ENCODE results near the gene PDK2. TPM values are rescaled to one million over a fixed set of nuclear protein-coding genes. Genes with fewer than 3 reads are reported as not detected.

Gene PDK2
- total and polyA plus RNA-seq, 9 of the 15 experiments (the other 6 are each of a cell fraction or from before 2014, with no cell fraction given): 0.03 to 2.5 (median 1.4) TPM

DNA sequence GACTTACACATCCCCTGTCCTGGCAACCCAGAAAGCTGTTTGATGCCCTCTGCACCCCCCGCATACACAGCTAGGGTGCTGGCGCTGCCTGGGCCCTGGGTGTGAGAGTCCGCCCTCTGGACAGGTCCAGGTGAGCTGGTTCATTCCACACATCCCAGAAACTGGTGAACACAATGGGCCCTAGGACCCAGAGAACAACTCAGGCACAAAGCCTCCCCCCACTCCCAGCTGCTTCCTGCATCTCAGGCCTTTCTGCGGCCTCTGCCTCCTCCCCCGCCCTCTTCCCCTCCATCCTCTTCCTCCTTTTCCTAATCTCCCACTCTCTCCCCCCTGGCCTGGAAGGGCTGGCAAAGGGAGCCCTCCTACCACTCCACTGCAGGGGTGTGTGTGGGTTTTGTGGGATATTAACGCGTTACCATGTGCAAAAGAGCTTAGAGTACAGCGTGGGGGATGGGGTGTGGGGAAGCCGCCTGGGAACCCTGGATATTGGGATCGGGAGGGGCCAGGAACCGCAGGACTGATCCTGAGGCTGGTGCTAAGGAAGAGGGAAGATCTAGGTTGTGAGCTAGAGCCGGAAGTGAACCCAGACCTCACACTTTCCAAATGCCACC lies 56.9 kb downstream of the PDK2 start (continued):
- TF ChIP-seq TOE1 (IDR thresholded peaks at IDR 0.05; ENCODE audit: borderline replicate concordance) (peak; percentile 96), TOE1 (CRISPR knock-in tag; IDR thresholded peaks at IDR 0.05; ENCODE audit: borderline replicate concordance, low read depth) (no peak), ZNF436 (CRISPR knock-in tag; IDR thresholded peaks at IDR 0.05) (no peak), CBFA2T2 (conservative IDR thresholded peaks at IDR 0.05) (no peak), MAFG (tag; conservative IDR thresholded peaks at IDR 0.05) (no peak), MYNN (IDR thresholded peaks at IDR 0.05) (no peak), MYNN (CRISPR knock-in tag; IDR thresholded peaks at IDR 0.05) (no peak), BCOR (IDR thresholded peaks at IDR 0.05) (peak; percentile 89), ZNF766 (CRISPR knock-in tag; conservative IDR thresholded peaks at IDR 0.05) (no peak), ZNF175 (CRISPR knock-in tag; IDR thresholded peaks at IDR 0.05; ENCODE audit: low read depth) (no peak), FOXK2 (conservative IDR thresholded peaks at IDR 0.05 in 1 of 2, IDR thresholded peaks at IDR 0.05 in 1 of 2; ENCODE audit: low read depth in 2 of 2) (no peak), MECOM (CRISPR knock-in tag; IDR thresholded peaks at IDR 0.05) (no peak), RHOXF2B (CRISPR knock-in tag; conservative IDR thresholded peaks at IDR 0.05) (no peak), ZKSCAN3 (CRISPR knock-in tag; IDR thresholded peaks at IDR 0.05) (no peak), PHTF2 (CRISPR knock-in tag; IDR thresholded peaks at IDR 0.05) (no peak), TAF9B (IDR thresholded peaks at IDR 0.05; ENCODE audit: partially characterized antibody) (no peak), CTBP1 (IDR thresholded peaks at IDR 0.05; ENCODE audit: borderline replicate concordance) (peak; percentile 92)
- TF ChIP-seq, protein P1, sequence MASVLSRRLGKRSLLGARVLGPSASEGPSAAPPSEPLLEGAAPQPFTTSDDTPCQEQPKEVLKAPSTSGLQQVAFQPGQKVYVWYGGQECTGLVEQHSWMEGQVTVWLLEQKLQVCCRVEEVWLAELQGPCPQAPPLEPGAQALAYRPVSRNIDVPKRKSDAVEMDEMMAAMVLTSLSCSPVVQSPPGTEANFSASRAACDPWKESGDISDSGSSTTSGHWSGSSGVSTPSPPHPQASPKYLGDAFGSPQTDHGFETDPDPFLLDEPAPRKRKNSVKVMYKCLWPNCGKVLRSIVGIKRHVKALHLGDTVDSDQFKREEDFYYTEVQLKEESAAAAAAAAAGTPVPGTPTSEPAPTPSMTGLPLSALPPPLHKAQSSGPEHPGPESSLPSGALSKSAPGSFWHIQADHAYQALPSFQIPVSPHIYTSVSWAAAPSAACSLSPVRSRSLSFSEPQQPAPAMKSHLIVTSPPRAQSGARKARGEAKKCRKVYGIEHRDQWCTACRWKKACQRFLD (CRISPR knock-in tag; IDR thresholded peaks at IDR 0.05): no peak; the same call in 1 of the 2 replicates
- TF ChIP-seq, protein P2, sequence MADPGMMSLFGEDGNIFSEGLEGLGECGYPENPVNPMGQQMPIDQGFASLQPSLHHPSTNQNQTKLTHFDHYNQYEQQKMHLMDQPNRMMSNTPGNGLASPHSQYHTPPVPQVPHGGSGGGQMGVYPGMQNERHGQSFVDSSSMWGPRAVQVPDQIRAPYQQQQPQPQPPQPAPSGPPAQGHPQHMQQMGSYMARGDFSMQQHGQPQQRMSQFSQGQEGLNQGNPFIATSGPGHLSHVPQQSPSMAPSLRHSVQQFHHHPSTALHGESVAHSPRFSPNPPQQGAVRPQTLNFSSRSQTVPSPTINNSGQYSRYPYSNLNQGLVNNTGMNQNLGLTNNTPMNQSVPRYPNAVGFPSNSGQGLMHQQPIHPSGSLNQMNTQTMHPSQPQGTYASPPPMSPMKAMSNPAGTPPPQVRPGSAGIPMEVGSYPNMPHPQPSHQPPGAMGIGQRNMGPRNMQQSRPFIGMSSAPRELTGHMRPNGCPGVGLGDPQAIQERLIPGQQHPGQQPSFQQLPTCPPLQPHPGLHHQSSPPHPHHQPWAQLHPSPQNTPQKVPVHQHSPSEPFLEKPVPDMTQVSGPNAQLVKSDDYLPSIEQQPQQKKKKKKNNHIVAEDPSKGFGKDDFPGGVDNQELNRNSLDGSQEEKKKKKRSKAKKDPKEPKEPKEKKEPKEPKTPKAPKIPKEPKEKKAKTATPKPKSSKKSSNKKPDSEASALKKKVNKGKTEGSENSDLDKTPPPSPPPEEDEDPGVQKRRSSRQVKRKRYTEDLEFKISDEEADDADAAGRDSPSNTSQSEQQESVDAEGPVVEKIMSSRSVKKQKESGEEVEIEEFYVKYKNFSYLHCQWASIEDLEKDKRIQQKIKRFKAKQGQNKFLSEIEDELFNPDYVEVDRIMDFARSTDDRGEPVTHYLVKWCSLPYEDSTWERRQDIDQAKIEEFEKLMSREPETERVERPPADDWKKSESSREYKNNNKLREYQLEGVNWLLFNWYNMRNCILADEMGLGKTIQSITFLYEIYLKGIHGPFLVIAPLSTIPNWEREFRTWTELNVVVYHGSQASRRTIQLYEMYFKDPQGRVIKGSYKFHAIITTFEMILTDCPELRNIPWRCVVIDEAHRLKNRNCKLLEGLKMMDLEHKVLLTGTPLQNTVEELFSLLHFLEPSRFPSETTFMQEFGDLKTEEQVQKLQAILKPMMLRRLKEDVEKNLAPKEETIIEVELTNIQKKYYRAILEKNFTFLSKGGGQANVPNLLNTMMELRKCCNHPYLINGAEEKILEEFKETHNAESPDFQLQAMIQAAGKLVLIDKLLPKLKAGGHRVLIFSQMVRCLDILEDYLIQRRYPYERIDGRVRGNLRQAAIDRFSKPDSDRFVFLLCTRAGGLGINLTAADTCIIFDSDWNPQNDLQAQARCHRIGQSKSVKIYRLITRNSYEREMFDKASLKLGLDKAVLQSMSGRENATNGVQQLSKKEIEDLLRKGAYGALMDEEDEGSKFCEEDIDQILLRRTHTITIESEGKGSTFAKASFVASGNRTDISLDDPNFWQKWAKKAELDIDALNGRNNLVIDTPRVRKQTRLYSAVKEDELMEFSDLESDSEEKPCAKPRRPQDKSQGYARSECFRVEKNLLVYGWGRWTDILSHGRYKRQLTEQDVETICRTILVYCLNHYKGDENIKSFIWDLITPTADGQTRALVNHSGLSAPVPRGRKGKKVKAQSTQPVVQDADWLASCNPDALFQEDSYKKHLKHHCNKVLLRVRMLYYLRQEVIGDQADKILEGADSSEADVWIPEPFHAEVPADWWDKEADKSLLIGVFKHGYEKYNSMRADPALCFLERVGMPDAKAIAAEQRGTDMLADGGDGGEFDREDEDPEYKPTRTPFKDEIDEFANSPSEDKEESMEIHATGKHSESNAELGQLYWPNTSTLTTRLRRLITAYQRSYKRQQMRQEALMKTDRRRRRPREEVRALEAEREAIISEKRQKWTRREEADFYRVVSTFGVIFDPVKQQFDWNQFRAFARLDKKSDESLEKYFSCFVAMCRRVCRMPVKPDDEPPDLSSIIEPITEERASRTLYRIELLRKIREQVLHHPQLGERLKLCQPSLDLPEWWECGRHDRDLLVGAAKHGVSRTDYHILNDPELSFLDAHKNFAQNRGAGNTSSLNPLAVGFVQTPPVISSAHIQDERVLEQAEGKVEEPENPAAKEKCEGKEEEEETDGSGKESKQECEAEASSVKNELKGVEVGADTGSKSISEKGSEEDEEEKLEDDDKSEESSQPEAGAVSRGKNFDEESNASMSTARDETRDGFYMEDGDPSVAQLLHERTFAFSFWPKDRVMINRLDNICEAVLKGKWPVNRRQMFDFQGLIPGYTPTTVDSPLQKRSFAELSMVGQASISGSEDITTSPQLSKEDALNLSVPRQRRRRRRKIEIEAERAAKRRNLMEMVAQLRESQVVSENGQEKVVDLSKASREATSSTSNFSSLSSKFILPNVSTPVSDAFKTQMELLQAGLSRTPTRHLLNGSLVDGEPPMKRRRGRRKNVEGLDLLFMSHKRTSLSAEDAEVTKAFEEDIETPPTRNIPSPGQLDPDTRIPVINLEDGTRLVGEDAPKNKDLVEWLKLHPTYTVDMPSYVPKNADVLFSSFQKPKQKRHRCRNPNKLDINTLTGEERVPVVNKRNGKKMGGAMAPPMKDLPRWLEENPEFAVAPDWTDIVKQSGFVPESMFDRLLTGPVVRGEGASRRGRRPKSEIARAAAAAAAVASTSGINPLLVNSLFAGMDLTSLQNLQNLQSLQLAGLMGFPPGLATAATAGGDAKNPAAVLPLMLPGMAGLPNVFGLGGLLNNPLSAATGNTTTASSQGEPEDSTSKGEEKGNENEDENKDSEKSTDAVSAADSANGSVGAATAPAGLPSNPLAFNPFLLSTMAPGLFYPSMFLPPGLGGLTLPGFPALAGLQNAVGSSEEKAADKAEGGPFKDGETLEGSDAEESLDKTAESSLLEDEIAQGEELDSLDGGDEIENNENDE (IDR thresholded peaks at IDR 0.05; ENCODE audit: low read depth, low read length): no peak

Data from K562 (cell line).